ENCODE results near the gene TMEM273. TPM values are rescaled to one million over a fixed set of nuclear protein-coding genes. Genes with fewer than 3 reads are reported as not detected.

Gene TMEM273
- total RNA-seq, 1 experiment from 2014 or later = 0.09 TPM

GRCh38 chr10:49115015-49115795 is 73.0 kb downstream of the TMEM273 start, which contains the start of gene VSTM4:
TSS of gene VSTM4 (minus strand) at chr10:49115522. CDS start at chr10:49115485, 37 bp downstream.
- H3K9me3 Mint-ChIP-seq = no peaks in the 10 kb centered on the region
- ATAC-seq = peak; percentile 80
- no peak within 1 kb of the TSS for H3K27ac Mint-ChIP-seq
- H3K36me3 Mint-ChIP-seq = no peaks in the 10 kb centered on the region
- H3K4me1 Mint-ChIP-seq = 0 out of 2 replicates have a peak, but pooled peaks cover 2% of the 10 kb centered on the region
- CTCF ChIA-PET = interaction anchor here (0.6 to 2.1 kb wide), 4 partner anchors 46 to 459 kb away, joined by 3 to 11 read pairs (median 4); no protein-coding TSS in a partner anchor
- POLR2A ChIA-PET = no interaction called here
- peaks cover 21% of the 10 kb centered on the region for H3K27me3 Mint-ChIP-seq (ENCODE audit: low read depth)
- H3K4me3 Mint-ChIP-seq = peak within 1 kb of the TSS; percentile 79
- peak; percentile 50 for DNase-seq (ENCODE audit: low spot score)
- no peak for TF ChIP-seq MXD4 (CRISPR knock-in tag; IDR thresholded peaks at IDR 0.05; ENCODE audit: borderline replicate concordance)
- no peak for TF ChIP-seq ATF6 (CRISPR knock-in tag; IDR thresholded peaks at IDR 0.05)
- no peak for TF ChIP-seq NFYB (CRISPR knock-in tag; conservative IDR thresholded peaks at IDR 0.05; ENCODE audit: low read depth)
- TF ChIP-seq GRHL2 (CRISPR knock-in tag; IDR thresholded peaks at IDR 0.05; ENCODE audit: insufficient replicate concordance, severe bottlenecking) = no peak
- TF ChIP-seq TCF7 (CRISPR knock-in tag; IDR thresholded peaks at IDR 0.05; ENCODE audit: low read depth) = no peak
- no peak for TF ChIP-seq CBFB (CRISPR knock-in tag; IDR thresholded peaks at IDR 0.05; ENCODE audit: low read depth)
- TF ChIP-seq GTF2I (CRISPR knock-in tag; conservative IDR thresholded peaks at IDR 0.05) = peak; percentile 63; the same call in 1 of the 2 replicates
- TF ChIP-seq ARID4B (CRISPR knock-in tag; IDR thresholded peaks at IDR 0.05; ENCODE audit: borderline replicate concordance) = no peak

- ChIA-PET POLR2A (no interaction called here), CTCF (interaction anchor here (0.6 to 2.1 kb wide), 4 partner anchors 47 to 458 kb away, joined by 3 to 11 read pairs (median 4); no protein-coding TSS in a partner anchor)
- DNase-seq (ENCODE audit: low spot score) (no peak), ATAC-seq (no peak)
- TF ChIP-seq NFATC4 (CRISPR knock-in tag; IDR thresholded peaks at IDR 0.05) = no peak
- 0 out of 2 replicates have a peak, but pooled peaks have one; percentile 3 for TF ChIP-seq ZNF121 (CRISPR knock-in tag; IDR thresholded peaks at IDR 0.05)
- H3K27ac Mint-ChIP-seq = no peak overlapping the region
- H3K9me3 Mint-ChIP-seq = no peaks in the 10 kb centered on the region
- H3K4me3 Mint-ChIP-seq = peak overlapping the region; percentile 79
- peaks cover 21% of the 10 kb centered on the region for H3K27me3 Mint-ChIP-seq (ENCODE audit: low read depth)
- no peaks in the 10 kb centered on the region for H3K36me3 Mint-ChIP-seq
- H3K4me1 Mint-ChIP-seq = 0 out of 2 replicates have a peak, but pooled peaks cover 3% of the 10 kb centered on the region
Measured at GRCh38 chr10:49114718-49115014, 73.5 kb downstream of the TMEM273 start.

GRCh38 chr10:49113741-49114141 is 74.5 kb downstream of the TMEM273 start:
- Mint-ChIP-seq H3K4me3 (no peak overlapping the region), H3K27ac (no peak overlapping the region), H3K9me3 (no peaks in the 10 kb centered on the region), H3K27me3 (ENCODE audit: low read depth) (peaks cover 21% of the 10 kb centered on the region), H3K36me3 (no peaks in the 10 kb centered on the region), H3K4me1 (0 out of 2 replicates have a peak, but pooled peaks cover 3% of the 10 kb centered on the region)
- no peak for TF ChIP-seq ZNF281 (CRISPR knock-in tag; IDR thresholded peaks at IDR 0.05)
- no peak for DNase-seq (ENCODE audit: low spot score)
- ChIA-PET CTCF (interaction anchor here (1.5 to 2.1 kb wide), 2 partner anchors 48 to 51 kb away, joined by 5 to 11 read pairs; no protein-coding TSS in a partner anchor), POLR2A (no interaction called here)
- ATAC-seq = no peak
